ENCODE results near the gene SMG9.

SMG9 gene

GRCh38 chr19:43752287-43752875 is 2.4 kb downstream of the SMG9 start:
- Histone ChIP-seq H3K27ac (ENCODE audit: low read depth, low read length) (no peak overlapping the region), H3K36me3 (ENCODE audit: control insufficient read depth, insufficient read depth, low read length) (peaks cover 42% of the 10 kb centered on the region), H3K9me3 (ENCODE audit: control insufficient read depth, insufficient read depth, low read length) (no peaks in the 10 kb centered on the region), H3K4me3 (ENCODE audit: low read depth, low read length) (no peak overlapping the region), H3K4me1 (ENCODE audit: control insufficient read depth, insufficient read depth, low read length) (no peaks in the 10 kb centered on the region), H3K9ac (ENCODE audit: low read depth, low read length) (no peak overlapping the region), H3K27me3 (ENCODE audit: control insufficient read depth, insufficient read depth, low read length) (no peaks in the 10 kb centered on the region)

DNA sequence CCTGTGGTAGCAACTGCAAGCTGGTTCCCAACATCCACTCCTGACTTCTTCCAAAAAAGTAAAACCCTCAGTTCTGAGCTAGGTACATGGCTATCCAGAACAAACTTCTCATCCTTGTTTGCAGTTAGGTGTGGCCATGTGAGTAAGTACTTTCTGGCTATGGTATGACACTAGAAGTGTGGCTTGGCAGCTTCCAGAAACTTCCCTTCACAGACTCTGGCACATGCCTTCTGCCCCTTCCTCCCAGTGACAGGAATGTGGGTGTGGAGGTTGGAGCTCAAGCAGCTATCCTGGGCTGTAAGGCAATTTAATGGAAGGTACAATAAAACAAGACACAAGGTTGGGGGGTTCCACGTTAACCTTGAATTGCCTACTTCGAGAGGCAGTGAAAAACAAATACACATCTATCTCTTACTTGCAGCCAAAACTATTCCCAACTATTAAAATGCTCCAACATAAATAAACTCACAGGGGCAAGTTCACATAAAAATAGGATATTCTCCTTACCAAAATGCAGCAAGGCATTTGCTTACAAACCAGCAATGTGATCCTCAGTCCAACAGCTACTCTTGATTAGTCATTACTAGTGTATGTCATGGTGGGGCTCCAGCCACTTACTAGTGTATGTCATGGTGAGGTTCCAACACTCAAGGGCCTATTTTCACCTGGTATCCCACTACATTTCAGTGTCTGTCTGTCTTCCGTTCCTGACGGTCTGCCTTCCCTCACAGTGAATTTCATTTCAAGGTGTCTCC is 3.1 kb downstream of the SMG9 start:
- Histone ChIP-seq H3K9ac (ENCODE audit: low read depth, low read length) (no peak overlapping the region), H3K36me3 (ENCODE audit: control insufficient read depth, insufficient read depth, low read length) (peaks cover 49% of the 10 kb centered on the region), H3K9me3 (ENCODE audit: control insufficient read depth, insufficient read depth, low read length) (no peaks in the 10 kb centered on the region), H3K27me3 (ENCODE audit: control insufficient read depth, insufficient read depth, low read length) (no peaks in the 10 kb centered on the region), H3K4me3 (ENCODE audit: low read depth, low read length) (no peak overlapping the region), H3K4me1 (ENCODE audit: control insufficient read depth, insufficient read depth, low read length) (no peaks in the 10 kb centered on the region), H3K27ac (ENCODE audit: low read depth, low read length) (no peak overlapping the region)

GRCh38 chr19:43749898-43750297 is 4.9 kb downstream of the SMG9 start:
- H3K36me3 ChIP-seq (ENCODE audit: control insufficient read depth, insufficient read depth, low read length), result peaks cover 60% of the 10 kb centered on the region
- no peak overlapping the region for H3K27ac ChIP-seq (ENCODE audit: low read depth, low read length)
- no peaks in the 10 kb centered on the region for H3K4me1 ChIP-seq (ENCODE audit: control insufficient read depth, insufficient read depth, low read length)
- H3K9ac ChIP-seq (ENCODE audit: low read depth, low read length), result no peak overlapping the region
- H3K27me3 ChIP-seq (ENCODE audit: control insufficient read depth, insufficient read depth, low read length), result no peaks in the 10 kb centered on the region
- H3K9me3 ChIP-seq (ENCODE audit: control insufficient read depth, insufficient read depth, low read length), result no peaks in the 10 kb centered on the region
- H3K4me3 ChIP-seq (ENCODE audit: low read depth, low read length), result no peak overlapping the region

- Histone ChIP-seq H3K36me3 (ENCODE audit: control insufficient read depth, insufficient read depth, low read length) (peaks cover 67% of the 10 kb centered on the region), H3K9ac (ENCODE audit: low read depth, low read length) (no peak overlapping the region), H3K27ac (ENCODE audit: low read depth, low read length) (no peak overlapping the region)
These were observed 5.6 kb downstream of the SMG9 start for GRCh38 chr19:43749152-43749551.

GRCh38 chr19:43748685-43749084 is 6.1 kb downstream of the SMG9 start:
- H3K9ac ChIP-seq (ENCODE audit: low read depth, low read length), result no peak overlapping the region
- no peaks in the 10 kb centered on the region for H3K27me3 ChIP-seq (ENCODE audit: control insufficient read depth, insufficient read depth, low read length)
- no peak overlapping the region for H3K27ac ChIP-seq (ENCODE audit: low read depth, low read length)
- peaks cover 72% of the 10 kb centered on the region for H3K36me3 ChIP-seq (ENCODE audit: control insufficient read depth, insufficient read depth, low read length)
- H3K9me3 ChIP-seq (ENCODE audit: control insufficient read depth, insufficient read depth, low read length), result no peaks in the 10 kb centered on the region
- no peak overlapping the region for H3K4me3 ChIP-seq (ENCODE audit: low read depth, low read length)
- H3K4me1 ChIP-seq (ENCODE audit: control insufficient read depth, insufficient read depth, low read length), result no peaks in the 10 kb centered on the region

More at GRCh38 chr19:43749152-43749551, 5.6 kb downstream of the SMG9 start:
- H3K4me3 ChIP-seq (ENCODE audit: low read depth, low read length), result no peak overlapping the region
- H3K9me3 ChIP-seq (ENCODE audit: control insufficient read depth, insufficient read depth, low read length), result no peaks in the 10 kb centered on the region
- H3K4me1 ChIP-seq (ENCODE audit: control insufficient read depth, insufficient read depth, low read length), result no peaks in the 10 kb centered on the region
- H3K27me3 ChIP-seq (ENCODE audit: control insufficient read depth, insufficient read depth, low read length), result no peaks in the 10 kb centered on the region

- Histone ChIP-seq H3K27me3 (ENCODE audit: control insufficient read depth, insufficient read depth, low read length) (no peaks in the 10 kb centered on the region), H3K36me3 (ENCODE audit: control insufficient read depth, insufficient read depth, low read length) (peaks cover 77% of the 10 kb centered on the region), H3K27ac (ENCODE audit: low read depth, low read length) (no peak overlapping the region), H3K4me3 (ENCODE audit: low read depth, low read length) (no peak overlapping the region), H3K9ac (ENCODE audit: low read depth, low read length) (no peak overlapping the region), H3K4me1 (ENCODE audit: control insufficient read depth, insufficient read depth, low read length) (no peaks in the 10 kb centered on the region), H3K9me3 (ENCODE audit: control insufficient read depth, insufficient read depth, low read length) (no peaks in the 10 kb centered on the region)
These were observed 6.6 kb downstream of the SMG9 start for GRCh38 chr19:43748205-43748594.

DNA sequence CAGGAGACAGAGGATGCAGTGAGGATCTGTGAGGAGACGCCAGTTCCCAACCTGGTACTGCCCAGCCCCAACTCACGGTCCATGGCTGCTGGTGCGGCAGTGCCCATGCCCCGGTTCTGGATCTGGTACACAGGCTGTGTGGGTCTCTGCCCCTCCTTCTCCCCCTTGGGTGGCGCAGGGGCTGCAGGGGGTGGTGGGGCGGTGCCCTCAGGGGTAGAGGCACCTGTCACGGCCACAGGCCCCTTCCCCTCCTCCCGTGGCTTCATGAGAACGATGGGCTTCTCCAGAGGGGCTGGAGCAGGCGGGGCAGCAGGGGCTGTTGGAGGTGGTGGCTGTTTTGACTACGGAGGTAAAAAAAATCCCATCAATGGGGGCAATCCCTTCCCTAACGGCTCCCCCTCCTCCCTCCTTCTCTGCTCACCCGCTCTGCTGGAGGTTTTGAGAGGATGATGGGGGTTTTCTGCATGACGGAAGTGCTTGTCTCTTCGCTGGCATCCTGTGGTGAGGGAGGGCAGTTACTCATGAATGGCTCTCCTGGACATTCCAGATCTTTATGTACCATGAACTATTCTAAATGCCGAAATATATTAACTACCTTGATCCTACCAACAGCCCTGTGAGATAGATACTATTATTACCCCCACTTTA is 7.1 kb downstream of the SMG9 start:
- Histone ChIP-seq H3K9me3 (ENCODE audit: control insufficient read depth, insufficient read depth, low read length) (no peaks in the 10 kb centered on the region), H3K36me3 (ENCODE audit: control insufficient read depth, insufficient read depth, low read length) (peaks cover 81% of the 10 kb centered on the region), H3K9ac (ENCODE audit: low read depth, low read length) (no peak overlapping the region)

DNA sequence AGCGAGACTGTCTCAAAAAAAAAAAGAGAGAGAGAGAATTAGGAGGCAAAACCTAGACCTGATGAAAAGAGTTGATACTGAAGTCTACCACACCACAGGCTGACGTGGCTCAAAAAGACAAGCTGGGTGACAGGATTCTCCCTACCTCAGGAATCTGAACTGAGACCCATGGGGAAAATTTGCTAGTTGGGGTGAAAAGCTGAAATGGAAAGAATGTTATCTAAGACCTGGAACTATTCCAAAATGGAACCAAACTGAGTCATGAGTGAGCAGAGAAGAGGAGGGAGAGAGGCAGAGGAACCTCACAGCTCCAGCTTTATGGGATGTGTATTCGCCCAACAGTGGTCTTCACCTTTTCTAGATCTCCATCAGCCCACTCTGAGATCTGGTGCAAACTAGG is 11.7 kb downstream of the SMG9 start:
- Histone ChIP-seq H3K4me1 (ENCODE audit: control insufficient read depth, insufficient read depth, low read length) (0 out of 2 replicates have a peak, but pooled peaks cover 4% of the 10 kb centered on the region), H3K9ac (ENCODE audit: low read depth, low read length) (no peak overlapping the region), H3K4me3 (ENCODE audit: low read depth, low read length) (no peak overlapping the region), H3K36me3 (ENCODE audit: control insufficient read depth, insufficient read depth, low read length) (peaks cover 89% of the 10 kb centered on the region), H3K9me3 (ENCODE audit: control insufficient read depth, insufficient read depth, low read length) (no peaks in the 10 kb centered on the region), H3K27me3 (ENCODE audit: control insufficient read depth, insufficient read depth, low read length) (no peaks in the 10 kb centered on the region), H3K27ac (ENCODE audit: low read depth, low read length) (no peak overlapping the region)

More for the DNA sequence above, 7.1 kb downstream of the SMG9 start:
- Histone ChIP-seq H3K27me3 (ENCODE audit: control insufficient read depth, insufficient read depth, low read length) (no peaks in the 10 kb centered on the region), H3K4me1 (ENCODE audit: control insufficient read depth, insufficient read depth, low read length) (no peaks in the 10 kb centered on the region), H3K27ac (ENCODE audit: low read depth, low read length) (no peak overlapping the region), H3K4me3 (ENCODE audit: low read depth, low read length) (no peak overlapping the region)

DNA sequence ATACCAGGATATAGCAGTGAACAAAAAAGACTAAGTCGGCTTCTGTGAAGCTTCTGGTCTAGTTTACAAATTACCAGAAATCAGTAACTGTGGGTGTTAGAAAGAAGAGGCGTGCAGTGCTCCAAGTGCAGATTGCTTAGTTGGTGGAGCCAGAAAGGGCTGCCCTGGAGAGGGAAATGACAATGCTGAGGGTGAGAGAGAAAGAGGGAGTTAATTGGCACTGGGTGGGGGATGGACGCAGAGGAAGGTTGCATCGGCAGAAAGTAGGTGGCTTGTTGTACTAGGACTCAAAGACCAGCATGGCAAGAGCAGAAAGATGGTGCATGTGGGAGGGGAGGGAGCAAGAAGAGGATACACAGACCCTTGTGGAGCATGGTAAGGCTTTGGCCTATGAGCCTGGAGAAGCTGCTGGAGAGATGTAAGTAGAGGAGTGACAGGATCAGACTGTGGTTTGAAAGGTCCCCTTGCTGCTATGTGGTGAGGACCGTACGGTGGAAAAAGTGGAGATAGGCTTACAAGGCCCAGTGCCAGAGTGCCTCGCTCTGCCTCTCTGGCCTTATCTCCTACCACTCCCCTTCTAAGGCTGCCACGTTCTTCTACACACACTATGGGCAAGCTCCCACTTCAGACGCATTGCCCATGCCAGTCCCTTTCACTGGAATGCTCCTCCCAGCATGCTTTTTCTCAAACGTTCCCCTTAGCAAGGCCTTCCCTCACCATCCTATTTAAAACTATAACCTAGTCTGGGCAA is 13.5 kb downstream of the SMG9 start:
- H3K4me1 ChIP-seq (ENCODE audit: control insufficient read depth, insufficient read depth, low read length), result 0 out of 2 replicates have a peak, but pooled peaks cover 4% of the 10 kb centered on the region
- H3K9me3 ChIP-seq (ENCODE audit: control insufficient read depth, insufficient read depth, low read length), result no peaks in the 10 kb centered on the region
- H3K27me3 ChIP-seq (ENCODE audit: control insufficient read depth, insufficient read depth, low read length), result no peaks in the 10 kb centered on the region
- H3K36me3 ChIP-seq (ENCODE audit: control insufficient read depth, insufficient read depth, low read length), result peaks cover 87% of the 10 kb centered on the region
- H3K27ac ChIP-seq (ENCODE audit: low read depth, low read length), result no peak overlapping the region
- H3K4me3 ChIP-seq (ENCODE audit: low read depth, low read length), result no peak overlapping the region
- H3K9ac ChIP-seq (ENCODE audit: low read depth, low read length), result no peak overlapping the region

GRCh38 chr19:43739439-43740235 is 15.1 kb downstream of the SMG9 start:
- Histone ChIP-seq H3K27me3 (ENCODE audit: control insufficient read depth, insufficient read depth, low read length) (no peaks in the 10 kb centered on the region), H3K36me3 (ENCODE audit: control insufficient read depth, insufficient read depth, low read length) (peaks cover 80% of the 10 kb centered on the region), H3K27ac (ENCODE audit: low read depth, low read length) (no peak overlapping the region), H3K4me3 (ENCODE audit: low read depth, low read length) (no peak overlapping the region), H3K4me1 (ENCODE audit: control insufficient read depth, insufficient read depth, low read length) (0 out of 2 replicates have a peak, but pooled peaks cover 4% of the 10 kb centered on the region), H3K9ac (ENCODE audit: low read depth, low read length) (no peak overlapping the region), H3K9me3 (ENCODE audit: control insufficient read depth, insufficient read depth, low read length) (no peaks in the 10 kb centered on the region)

All from HUES48 (cell line).